HCT116 (cell line): Measurements from ENCODE around the gene SMC2. TPM values are rescaled to one million over a fixed set of nuclear protein-coding genes. Genes with fewer than 3 reads are reported as not detected.

Experiments
- ATAC-seq: fragments of 200-7000 bp; cut with Tn5 transposase; 2 replicates; pipeline ENCODE4 v1.9.1; 2020; ENCODE audit warnings: mild to moderate bottlenecking, moderate library complexity
- BruUV-seq: library from RNA; stranded (reverse); fragments of 400-500 nt; replicated peaks from 2 replicates; lab custom pipeline; 2021; lab: Mats Ljungman, UMichigan
- CTCF ChIA-PET: fragments of 300-600 bp; sonication (Branson Sonifier 250); formaldehyde crosslinking; loops from one replicate; lab custom pipeline; 2021; ENCODE audit warnings: antibody characterized with exemption; lab: Charles Lee
- POLR2A ChIA-PET: fragments of 300-600, 350-600 bp; sonication (Branson Sonifier 250); formaldehyde crosslinking; loops from one replicate; lab custom pipeline; 2021; ENCODE audit warnings: antibody characterized with exemption; lab: Charles Lee
- RAD21 ChIA-PET, 2 experiments: fragments of 300-600 bp; sonication (Branson Sonifier 250); formaldehyde crosslinking; loops; one replicate each; lab custom pipeline; 2023; ENCODE audit warnings: low total read pairs in 2 of 2; ENCODE audit not compliant: uncharacterized antibody in 2 of 2, unreplicated experiment in 2 of 2, low non-redundant PET in 1 of 2; lab: Charles Lee
- DNase-seq: peaks from one replicate; pipeline ENCODE4 v3.0.0-alpha.2; 2010; ENCODE audit warnings: low read depth, low spot score
- H2AFZ ChIP-seq: fragments of 200-600 bp; shearing (Covaris generic), sonication (generic); 2 replicates; pipeline ENCODE4 v1.6.1; 2017; ENCODE audit warnings: low read depth, mixed run types, mixed read lengths, antibody characterized with exemption, low read length; ENCODE audit not compliant: poor library complexity, severe bottlenecking
- H3K27ac ChIP-seq: 2 replicates; pipeline ENCODE4 v1.5.1; 2012; ENCODE audit warnings: low read depth, low read length
- H3K27me3 ChIP-seq: fragments of 200-600 bp; sonication (generic); 2 replicates; pipeline ENCODE4 v1.6.1; 2016; ENCODE audit warnings: mixed run types, low read length, mixed read lengths; ENCODE audit not compliant: insufficient read depth
- H3K36me3 ChIP-seq, 2 experiments: fragments of 200-500 bp in 1 of 2; fragments of 200-600 bp in 1 of 2; sonication (Bioruptor generic) in 1 of 2; sonication (generic) in 1 of 2; 2 replicates each; pipeline versions ENCODE4 v1.5.1 to v1.6.1; 2014 to 2016; ENCODE audit warnings: low read length in 2 of 2, inconsistent platforms in 1 of 2, mixed read lengths in 1 of 2, mixed run types in 1 of 2; ENCODE audit not compliant: insufficient read depth in 2 of 2, control insufficient read depth in 1 of 2
- H3K4me1 ChIP-seq, 2 experiments: fragments of 200-600 bp in 1 of 2; sonication (generic) in 1 of 2; 2 replicates each; pipeline versions ENCODE4 v1.5.1 to v1.6.1; 2012 to 2017; ENCODE audit warnings: low read length in 2 of 2, inconsistent platforms in 1 of 2, mild to moderate bottlenecking in 1 of 2, mixed read lengths in 1 of 2, mixed run types in 1 of 2, moderate library complexity in 1 of 2; ENCODE audit not compliant: insufficient read depth in 2 of 2, control insufficient read depth in 1 of 2
- H3K4me2 ChIP-seq: fragments of 200-600 bp; sonication (generic); 2 replicates; pipeline ENCODE4 v1.6.1; 2017; ENCODE audit warnings: mixed run types, low read length, mixed read lengths
- H3K4me3 ChIP-seq, 2 experiments: fragments of 200-600 bp in 1 of 2; sonication (generic) in 1 of 2; replicated peaks in 1 of 2; 2 replicates each; pipeline ENCODE4 v1.5.1; 2011 to 2016; ENCODE audit warnings: low read length in 2 of 2, control low read depth in 1 of 2, low read depth in 1 of 2, mild to moderate bottlenecking in 1 of 2, mixed read lengths in 1 of 2, mixed run types in 1 of 2
- H3K79me2 ChIP-seq: fragments of 200-600 bp; sonication (generic); 2 replicates; pipeline ENCODE4 v1.6.1; 2017; ENCODE audit warnings: mild to moderate bottlenecking, mixed run types, low read length, moderate library complexity, mixed read lengths; ENCODE audit not compliant: insufficient read depth
- H3K9ac ChIP-seq: fragments of 200-600 bp; sonication (generic); 2 replicates; pipeline ENCODE4 v1.6.1; 2016; ENCODE audit warnings: low read length, mixed read lengths
- H3K9me2 ChIP-seq: fragments of 200-600 bp; sonication (generic), shearing (Covaris generic); 2 replicates; pipeline ENCODE4 v1.6.1; 2017; ENCODE audit warnings: mixed run types, mild to moderate bottlenecking, moderate library complexity; ENCODE audit not compliant: insufficient read depth
- H3K9me3 ChIP-seq, 2 experiments: fragments of 200-500 bp in 1 of 2; fragments of 200-600 bp in 1 of 2; sonication (Bioruptor generic) in 1 of 2; sonication (generic) in 1 of 2; 2 replicates each; pipeline ENCODE4 v1.6.1; 2014 to 2017; ENCODE audit warnings: low read length in 2 of 2, mixed read lengths in 2 of 2, inconsistent platforms in 1 of 2, low read depth in 1 of 2, mild to moderate bottlenecking in 1 of 2, mixed run types in 1 of 2, moderate library complexity in 1 of 2; ENCODE audit not compliant: control insufficient read depth in 1 of 2, insufficient read depth in 1 of 2
- H4K20me1 ChIP-seq: fragments of 200-600 bp; sonication (generic), shearing (Covaris generic); 2 replicates; pipeline ENCODE4 v1.6.1; 2017; ENCODE audit warnings: mixed run types, mild to moderate bottlenecking, moderate library complexity; ENCODE audit not compliant: insufficient read depth
- CEBPB ChIP-seq: IDR thresholded peaks from 2 replicates; pipeline ENCODE4 v1.6.1; 2012; ENCODE audit warnings: low read depth
- EGR1 ChIP-seq: IDR thresholded peaks from 2 replicates; pipeline ENCODE4 v1.6.1; 2012; ENCODE audit warnings: low read depth
- JUND ChIP-seq: IDR thresholded peaks from 2 replicates; pipeline ENCODE4 v1.6.1; 2012
- MAX ChIP-seq: IDR thresholded peaks from 2 replicates; pipeline ENCODE4 v1.6.1; 2012
- POLR2AphosphoS5 ChIP-seq: IDR thresholded peaks from 2 replicates; pipeline ENCODE4 v1.6.1; 2011; ENCODE audit warnings: mild to moderate bottlenecking, low read depth, low read length, moderate library complexity
- RAD21 ChIP-seq: IDR thresholded peaks from 2 replicates; pipeline ENCODE4 v1.6.1; 2012; ENCODE audit warnings: low read depth, mild to moderate bottlenecking
- REST ChIP-seq: IDR thresholded peaks from 2 replicates; pipeline ENCODE4 v1.6.1; 2012; ENCODE audit warnings: low read depth
- SP1 ChIP-seq: IDR thresholded peaks from 2 replicates; pipeline ENCODE4 v1.6.1; 2012; ENCODE audit warnings: low read depth
- SRF ChIP-seq: IDR thresholded peaks from 2 replicates; pipeline ENCODE4 v1.6.1; 2012; ENCODE audit warnings: low read depth
- TCF7L2 ChIP-seq: IDR thresholded peaks from 2 replicates; pipeline ENCODE4 v1.7.0; 2011; ENCODE audit warnings: borderline replicate concordance, inconsistent platforms; ENCODE audit not compliant: insufficient read depth, insufficient read length; ENCODE audit errors: extremely low read depth
- YY1 ChIP-seq: IDR thresholded peaks from 2 replicates; pipeline ENCODE4 v1.6.1; 2011; ENCODE audit warnings: low read length, low read depth, moderate library complexity, mild to moderate bottlenecking; ENCODE audit not compliant: insufficient replicate concordance; ENCODE audit errors: extremely low read depth
- ZBTB33 ChIP-seq: IDR thresholded peaks from 2 replicates; pipeline ENCODE4 v1.6.1; 2011; ENCODE audit warnings: mild to moderate bottlenecking, low read length, moderate library complexity; ENCODE audit not compliant: insufficient replicate concordance; ENCODE audit errors: extremely low read depth
- ZFX ChIP-seq: fragments of 450-650 bp; IDR thresholded peaks from 2 replicates; pipeline ENCODE4 v1.6.1; 2017
- ZNF274 ChIP-seq: fragments of 200-500 bp; sonication (Bioruptor generic); IDR thresholded peaks from 2 replicates; pipeline ENCODE4 v1.6.1; 2014; ENCODE audit warnings: mild to moderate bottlenecking, low read depth, low read length, inconsistent platforms
- intact Hi-C: fragments of 100-400 bp; cut with micrococcal nuclease; formaldehyde crosslinking; loops from 2 replicates; pipeline ENCODE4 v1.10.0; 2022
- total RNA-seq: library from RNA; stranded (reverse); gene quantifications from one replicate; pipeline ENCODE4 v1.2.1, GENCODE V29; 2021; ENCODE audit not compliant: unreplicated experiment

SMC2 gene
- total RNA-seq, 1 experiment from 2014 or later, result 20.5 TPM

- H3K27me3 ChIP-seq, result no peaks in the 10 kb centered on the region; the same call in 1 of the 2 replicates
- H3K4me2 ChIP-seq, result no peak overlapping the region
- intact Hi-C loops, result no loop called here
- H3K4me3 ChIP-seq, result no peak overlapping the region
- TF ChIP-seq CEBPB, result no peak
- no peak for TF ChIP-seq REST
- TF ChIP-seq SP1, result no peak
- TF ChIP-seq ZFX, result no peak
- no peak for TF ChIP-seq SRF
- no peak for TF ChIP-seq YY1
- TF ChIP-seq POLR2AphosphoS5, result no peak
- TF ChIP-seq EGR1, result no peak
- TF ChIP-seq JUND, result no peak
- TF ChIP-seq ZBTB33, result no peak
- TF ChIP-seq RAD21, result no peak
- TF ChIP-seq MAX, result no peak
- no peak for TF ChIP-seq TCF7L2
- no peak for TF ChIP-seq ZNF274
- BruUV-seq, result no TSS peak
- DNase-seq (no peak), ATAC-seq (no peak)
- no peak overlapping the region for H2AFZ ChIP-seq
- ChIA-PET POLR2A (no interaction called here), RAD21 (no interaction called here), CTCF (no interaction called here)
- H3K9me3 ChIP-seq, result no peaks in the 10 kb centered on the region
- no peak overlapping the region for H3K9ac ChIP-seq
- no peaks in the 10 kb centered on the region for H3K79me2 ChIP-seq
- H3K27ac ChIP-seq, result no peak overlapping the region
- no peaks in the 10 kb centered on the region for H4K20me1 ChIP-seq
- H3K9me2 ChIP-seq, result no peaks in the 10 kb centered on the region
- no peaks in the 10 kb centered on the region for H3K36me3 ChIP-seq
- H3K4me1 ChIP-seq, result no peaks in the 10 kb centered on the region
Observed at GRCh38 chr9:104173067-104173466, 79.0 kb downstream of the SMC2 start.
